Activated T-helper 1 cell treated with anti-CD3 and anti-CD28 coated beads, Interleukin-12 subunit alpha, Interleukin-12 subunit beta, Interleukin-2, Interleukin-4 antibody, amounts not matched to agents 30 ng/mL and 10 ng/mL and 1 ng/mL, durations not matched to agents 14 hours and 24 hours and 36 hours (primary cell): ENCODE measurements around the gene ASPSCR1. TPM values are rescaled to one million over a fixed set of nuclear protein-coding genes. Genes with fewer than 3 reads are reported as not detected.

ENCODE experiments used
- DNase-seq: peaks from one replicate; pipeline ENCODE4 v3.0.0; 2021; ENCODE audit warnings: low spot score
- H3K27ac Mint-ChIP-seq: one replicate; pipeline ENCODE4 v1.8.0; 2021; ENCODE audit warnings: mild to moderate bottlenecking, mixed read lengths
- H3K27me3 Mint-ChIP-seq: one replicate; pipeline ENCODE4 v1.8.0; 2022; ENCODE audit warnings: mild to moderate bottlenecking, moderate library complexity, mixed read lengths; ENCODE audit not compliant: insufficient read depth
- H3K36me3 Mint-ChIP-seq: one replicate; pipeline ENCODE4 v1.8.0; 2021; ENCODE audit warnings: low read depth, mixed read lengths
- H3K4me1 Mint-ChIP-seq: one replicate; pipeline ENCODE4 v1.8.0; 2021; ENCODE audit warnings: low read depth, mixed read lengths
- H3K4me3 Mint-ChIP-seq: one replicate; pipeline ENCODE4 v1.8.0; 2021; ENCODE audit warnings: mild to moderate bottlenecking, moderate library complexity, mixed read lengths
- H3K9me3 Mint-ChIP-seq: one replicate; pipeline ENCODE4 v1.8.0; 2021; ENCODE audit warnings: mixed read lengths
- intact Hi-C: fragments of 100-400 bp; cut with micrococcal nuclease; formaldehyde crosslinking; loops from one replicate; pipeline ENCODE4 v1.15.1; 2024
- total RNA-seq: library from RNA; stranded (reverse); gene quantifications from 2 replicates; pipeline ENCODE4 v1.2.3, GENCODE V29; 2022

ASPSCR1 gene, protein sequence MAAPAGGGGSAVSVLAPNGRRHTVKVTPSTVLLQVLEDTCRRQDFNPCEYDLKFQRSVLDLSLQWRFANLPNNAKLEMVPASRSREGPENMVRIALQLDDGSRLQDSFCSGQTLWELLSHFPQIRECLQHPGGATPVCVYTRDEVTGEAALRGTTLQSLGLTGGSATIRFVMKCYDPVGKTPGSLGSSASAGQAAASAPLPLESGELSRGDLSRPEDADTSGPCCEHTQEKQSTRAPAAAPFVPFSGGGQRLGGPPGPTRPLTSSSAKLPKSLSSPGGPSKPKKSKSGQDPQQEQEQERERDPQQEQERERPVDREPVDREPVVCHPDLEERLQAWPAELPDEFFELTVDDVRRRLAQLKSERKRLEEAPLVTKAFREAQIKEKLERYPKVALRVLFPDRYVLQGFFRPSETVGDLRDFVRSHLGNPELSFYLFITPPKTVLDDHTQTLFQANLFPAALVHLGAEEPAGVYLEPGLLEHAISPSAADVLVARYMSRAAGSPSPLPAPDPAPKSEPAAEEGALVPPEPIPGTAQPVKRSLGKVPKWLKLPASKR
- total RNA-seq, result 32.2 and 33.8 TPM in 2 replicates

DNA sequence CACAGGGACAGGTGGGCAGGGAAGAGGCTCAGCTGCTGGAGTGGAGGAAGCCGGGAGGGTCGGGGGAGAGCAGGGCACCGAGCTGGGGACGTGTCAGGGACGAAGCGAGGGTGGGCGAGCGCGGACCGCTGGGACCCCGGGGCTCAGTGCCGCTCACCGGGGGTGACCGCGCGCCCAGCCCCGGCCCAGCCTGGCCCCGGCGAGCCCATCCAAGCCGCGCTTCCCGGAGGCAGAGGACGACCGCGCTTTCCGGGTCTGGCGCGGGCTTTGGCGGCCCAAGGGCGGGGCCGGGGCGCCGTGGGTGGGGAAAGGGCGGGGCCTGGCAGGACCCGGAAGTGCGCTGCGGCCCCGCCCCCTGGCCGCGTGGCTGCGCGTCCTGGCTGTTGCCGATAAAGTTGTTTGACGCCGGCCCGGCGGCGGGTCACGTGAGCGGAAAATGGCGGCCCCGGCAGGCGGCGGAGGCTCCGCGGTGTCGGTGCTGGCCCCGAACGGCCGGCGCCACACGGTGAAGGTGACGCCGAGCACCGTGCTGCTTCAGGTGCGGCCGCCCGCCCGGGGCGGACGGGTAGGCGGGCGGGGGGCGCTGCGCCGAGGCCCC is at the start of gene ASPSCR1:
ASPSCR1 (plus strand) TSS at position 419 of the 598 bp plus-strand sequence; CDS start at position 437, 18 bp downstream.
- H3K36me3 Mint-ChIP-seq, result peaks cover 7% of the 10 kb centered on the region
- peaks cover 32% of the 10 kb centered on the region for H3K4me1 Mint-ChIP-seq
- peaks cover 9% of the 10 kb centered on the region for H3K27me3 Mint-ChIP-seq
- DNase-seq, result peak; percentile 86
- peak within 1 kb of the TSS; percentile 97 for H3K4me3 Mint-ChIP-seq
- no peaks in the 10 kb centered on the region for H3K9me3 Mint-ChIP-seq
- H3K27ac Mint-ChIP-seq, result peak within 1 kb of the TSS; percentile 99
- intact Hi-C loops, result loop anchor here (1.0 to 5.0 kb wide), 5 partner anchors 9 to 105 kb away; partner anchors contain the start of genes ARHGDIA, LRRC45, MAFG and RAC3

DNA sequence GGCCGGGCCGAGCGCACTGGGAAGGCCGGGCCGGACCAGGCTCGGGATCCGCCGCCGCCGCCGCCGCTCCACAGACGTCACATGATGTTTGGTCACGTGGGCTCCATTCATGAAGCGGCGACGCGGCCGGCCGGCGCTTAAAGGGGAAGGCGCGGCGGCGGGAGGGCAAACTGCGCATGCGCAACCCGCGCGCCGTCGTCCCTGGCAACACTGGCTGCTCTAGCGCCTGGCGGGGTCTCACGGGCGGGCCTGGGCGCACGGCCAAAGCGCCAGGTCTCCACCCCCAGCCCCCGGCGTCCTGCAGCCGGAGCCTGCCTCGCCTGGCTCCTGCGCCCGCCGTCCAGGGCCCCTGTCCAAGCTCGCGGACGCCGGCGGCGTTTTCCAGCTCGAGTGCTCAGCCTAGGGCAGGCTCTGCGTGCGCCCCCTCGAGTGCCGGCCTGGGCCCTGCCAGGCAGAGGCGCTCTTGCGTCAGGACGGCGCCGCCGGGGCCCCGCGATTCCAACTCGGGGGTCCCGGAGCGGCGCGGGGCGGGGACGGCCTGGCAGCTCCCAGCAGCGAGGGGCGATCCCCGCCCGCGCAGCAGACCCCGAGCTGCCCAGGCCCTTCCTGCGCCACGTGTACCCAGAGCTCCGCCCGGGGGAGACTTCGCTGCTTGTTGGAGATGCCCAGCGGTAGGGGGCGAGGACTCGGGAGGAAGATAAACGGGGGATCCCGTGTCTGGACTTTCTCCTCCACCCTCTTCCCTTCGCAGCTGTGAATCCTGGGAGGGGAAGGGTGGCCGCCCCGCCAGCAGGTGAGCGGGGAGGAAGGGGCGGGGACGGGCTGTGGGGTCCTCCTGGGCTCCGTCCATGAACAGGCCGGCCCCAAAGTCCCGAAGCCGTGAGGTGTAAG is 49.5 kb upstream of the ASPSCR1 start, which contains the start of gene MAFG:
MAFG (minus strand) TSS at position 83 of the 891 bp plus-strand sequence. CDS start 4,550 bp downstream, outside the sequence.
- Mint-ChIP-seq H3K9me3 (no peaks in the 10 kb centered on the region), H3K4me3 (peak within 1 kb of the TSS; percentile 89), H3K4me1 (peaks cover 15% of the 10 kb centered on the region), H3K27me3 (peaks cover 2% of the 10 kb centered on the region), H3K27ac (peak within 1 kb of the TSS; percentile 79), H3K36me3 (peaks cover 1% of the 10 kb centered on the region)
- intact Hi-C loops, result loop anchor here (1.0 to 2.0 kb wide), 6 partner anchors 9 to 168 kb away; partner anchors contain the start of genes ARHGDIA, ASPSCR1, CENPX and LRRC45
- peak; percentile 88 for DNase-seq

DNA sequence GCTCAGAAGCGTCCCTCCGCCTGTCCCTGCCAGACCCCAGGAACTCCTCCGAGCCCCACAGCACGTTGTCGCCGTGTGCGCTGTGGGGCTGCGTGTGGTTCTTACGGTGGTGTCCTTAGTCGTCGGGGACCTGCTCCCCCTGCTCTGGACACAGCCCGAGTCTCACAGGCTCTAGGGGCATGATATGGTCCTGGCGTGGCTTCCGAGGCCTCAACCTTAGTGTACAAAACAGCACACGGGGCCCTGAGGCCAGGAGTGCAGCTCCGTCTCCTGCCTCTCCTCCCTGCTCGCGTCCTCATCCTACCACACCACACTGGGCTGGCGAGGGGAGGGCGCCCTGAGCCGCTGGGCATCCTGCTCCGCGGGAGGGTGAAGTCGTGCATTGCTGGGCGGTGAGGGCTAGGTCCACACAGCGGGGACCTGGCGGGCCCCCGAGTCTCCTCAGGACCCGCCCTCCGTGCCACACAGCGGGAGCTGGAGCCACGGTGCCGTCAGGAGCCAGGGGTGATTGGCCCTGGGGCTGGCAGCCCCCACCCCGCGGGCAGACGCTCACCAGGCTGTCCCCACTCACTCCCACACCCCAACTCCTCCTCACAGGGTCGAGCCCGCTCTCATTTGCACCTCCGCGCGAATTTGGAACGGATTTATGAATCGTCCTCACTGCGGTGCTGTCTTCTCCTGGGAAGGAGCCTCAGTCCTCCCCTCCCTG is 48.7 kb upstream of the ASPSCR1 start:
- no peak overlapping the region for H3K27ac Mint-ChIP-seq
- DNase-seq, result no peak
- H3K4me1 Mint-ChIP-seq, result peaks cover 15% of the 10 kb centered on the region
- intact Hi-C loops, result loop anchor here (1.0 kb wide), 1 partner anchor 168 kb away; no protein-coding TSS in a partner anchor
- H3K4me3 Mint-ChIP-seq, result peak overlapping the region; percentile 72
- peaks cover 7% of the 10 kb centered on the region for H3K36me3 Mint-ChIP-seq
- H3K27me3 Mint-ChIP-seq, result peaks cover 2% of the 10 kb centered on the region
- no peaks in the 10 kb centered on the region for H3K9me3 Mint-ChIP-seq

DNA sequence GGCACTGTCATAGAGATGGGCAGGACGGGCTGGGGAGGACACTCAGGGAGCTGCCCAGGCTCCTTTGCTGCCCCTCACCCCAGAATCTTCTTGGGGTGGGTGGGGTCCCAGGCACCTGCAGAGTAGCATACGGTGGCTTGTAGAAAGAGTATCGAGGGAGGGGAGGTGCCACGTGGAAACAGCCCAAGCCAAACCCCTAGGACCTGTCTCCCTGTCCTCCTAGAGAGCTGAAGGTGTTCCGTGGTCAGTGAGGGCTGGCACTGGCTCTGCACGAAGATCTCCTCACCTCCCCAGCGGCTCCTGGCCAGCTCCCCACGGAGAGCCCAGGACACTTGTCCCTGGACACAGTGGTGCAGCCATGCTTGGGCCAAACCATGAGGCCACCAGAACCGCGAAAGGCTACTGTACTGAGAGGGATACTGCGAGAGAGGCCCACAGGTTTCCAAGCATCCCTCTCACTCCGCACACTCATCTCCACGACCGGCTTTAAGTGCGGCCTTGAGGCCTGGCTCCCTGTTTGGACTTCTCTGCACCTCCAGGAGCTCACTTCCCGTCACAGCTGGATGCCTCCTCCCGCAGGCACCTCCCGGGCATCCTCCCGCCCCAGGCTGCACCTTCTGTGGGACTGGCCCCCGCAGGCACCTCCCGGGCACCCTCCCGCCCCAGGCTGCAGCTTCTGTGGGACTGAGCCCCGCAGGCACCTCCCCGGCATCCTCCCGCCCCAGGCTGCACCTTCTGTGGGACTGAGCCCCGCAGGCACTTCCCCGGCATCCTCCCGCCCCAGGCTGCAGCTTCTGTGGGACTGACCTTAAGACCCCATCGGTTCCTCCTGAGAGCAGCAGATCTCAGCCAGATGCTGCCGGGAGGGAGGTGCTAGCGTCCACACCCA is 47.9 kb upstream of the ASPSCR1 start:
- DNase-seq, result no peak
- Mint-ChIP-seq H3K4me1 (peaks cover 10% of the 10 kb centered on the region), H3K27ac (no peak overlapping the region), H3K4me3 (peak overlapping the region; percentile 72), H3K36me3 (peaks cover 10% of the 10 kb centered on the region), H3K9me3 (no peaks in the 10 kb centered on the region), H3K27me3 (peaks cover 2% of the 10 kb centered on the region)
- intact Hi-C loops, result no loop called here

DNA sequence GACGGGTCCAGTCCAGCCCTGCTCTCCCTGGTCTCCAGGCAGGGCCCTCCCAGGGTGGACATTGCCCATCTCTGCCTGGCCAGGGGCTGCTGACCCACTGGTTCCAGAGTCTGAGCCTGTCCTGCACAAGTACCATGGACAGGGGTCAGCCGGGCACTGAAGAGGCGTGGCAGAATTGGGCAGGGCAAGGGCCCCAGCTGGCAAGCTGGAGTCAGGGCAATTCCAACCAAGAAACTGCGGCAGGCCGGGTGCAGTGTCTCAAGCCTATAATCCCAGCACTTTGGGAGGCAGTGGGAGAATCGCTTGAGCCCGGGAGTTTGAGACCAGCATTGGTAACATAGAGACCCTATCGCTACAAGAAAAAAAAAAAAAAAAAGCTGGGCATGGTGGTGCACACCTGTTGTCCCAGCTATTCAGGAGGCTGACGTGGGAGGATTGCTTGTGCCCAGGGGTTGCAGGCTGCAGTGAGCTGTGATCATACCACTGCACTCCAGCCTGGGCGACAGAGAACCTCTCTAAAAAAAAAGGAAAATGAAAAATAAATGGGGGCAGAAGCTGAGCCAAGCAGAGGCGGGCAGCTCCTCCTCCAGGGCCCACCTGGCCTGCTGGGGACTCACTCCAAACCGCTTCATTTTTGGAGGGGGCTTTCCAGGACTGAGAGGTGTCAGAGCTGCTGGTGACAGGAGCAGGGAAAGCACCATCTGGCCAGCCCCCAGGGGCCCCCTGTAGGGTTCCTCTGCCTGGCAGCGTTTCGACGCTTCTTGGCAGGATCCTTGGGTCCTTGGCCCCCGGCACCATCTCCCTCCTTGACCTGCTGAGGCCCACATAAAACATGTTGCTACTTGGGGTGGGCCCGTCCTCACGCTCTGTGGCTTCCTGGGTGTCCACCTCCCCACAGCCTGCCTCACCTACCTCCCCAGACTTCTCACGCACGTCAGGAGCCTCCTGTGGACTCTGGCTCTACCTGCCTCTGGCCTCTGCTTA is 47.0 kb upstream of the ASPSCR1 start:
- Mint-ChIP-seq H3K36me3 (peaks cover 10% of the 10 kb centered on the region), H3K4me1 (peaks cover 10% of the 10 kb centered on the region), H3K9me3 (no peaks in the 10 kb centered on the region), H3K27me3 (peaks cover 2% of the 10 kb centered on the region), H3K4me3 (peak overlapping the region; percentile 19), H3K27ac (no peak overlapping the region)
- intact Hi-C loops, result no loop called here
- no peak for DNase-seq

DNA sequence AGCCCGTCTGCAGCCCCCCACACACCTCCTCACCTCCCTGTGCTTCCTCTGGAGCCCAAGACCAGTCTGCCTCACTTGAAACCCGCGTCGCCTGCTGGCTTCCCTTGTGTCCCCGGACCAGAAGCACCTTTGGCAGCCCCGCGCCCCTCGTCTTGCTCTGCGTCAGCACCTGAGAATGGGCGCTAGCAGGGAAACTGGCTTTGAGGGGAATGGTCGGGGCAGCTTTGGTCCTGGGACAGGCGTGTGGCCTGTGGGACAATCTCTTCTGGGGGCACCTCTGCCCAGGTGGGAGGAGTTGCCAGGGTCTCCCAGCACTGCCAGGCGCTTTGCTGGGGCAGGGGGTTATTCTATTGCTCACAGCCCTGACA is 46.3 kb upstream of the ASPSCR1 start:
- H3K27me3 Mint-ChIP-seq, result peaks cover 2% of the 10 kb centered on the region
- H3K4me1 Mint-ChIP-seq, result peaks cover 9% of the 10 kb centered on the region
- H3K36me3 Mint-ChIP-seq, result peaks cover 12% of the 10 kb centered on the region
- intact Hi-C loops, result no loop called here
- no peak overlapping the region for H3K27ac Mint-ChIP-seq
- DNase-seq, result no peak
- no peak overlapping the region for H3K4me3 Mint-ChIP-seq
- no peaks in the 10 kb centered on the region for H3K9me3 Mint-ChIP-seq

DNA sequence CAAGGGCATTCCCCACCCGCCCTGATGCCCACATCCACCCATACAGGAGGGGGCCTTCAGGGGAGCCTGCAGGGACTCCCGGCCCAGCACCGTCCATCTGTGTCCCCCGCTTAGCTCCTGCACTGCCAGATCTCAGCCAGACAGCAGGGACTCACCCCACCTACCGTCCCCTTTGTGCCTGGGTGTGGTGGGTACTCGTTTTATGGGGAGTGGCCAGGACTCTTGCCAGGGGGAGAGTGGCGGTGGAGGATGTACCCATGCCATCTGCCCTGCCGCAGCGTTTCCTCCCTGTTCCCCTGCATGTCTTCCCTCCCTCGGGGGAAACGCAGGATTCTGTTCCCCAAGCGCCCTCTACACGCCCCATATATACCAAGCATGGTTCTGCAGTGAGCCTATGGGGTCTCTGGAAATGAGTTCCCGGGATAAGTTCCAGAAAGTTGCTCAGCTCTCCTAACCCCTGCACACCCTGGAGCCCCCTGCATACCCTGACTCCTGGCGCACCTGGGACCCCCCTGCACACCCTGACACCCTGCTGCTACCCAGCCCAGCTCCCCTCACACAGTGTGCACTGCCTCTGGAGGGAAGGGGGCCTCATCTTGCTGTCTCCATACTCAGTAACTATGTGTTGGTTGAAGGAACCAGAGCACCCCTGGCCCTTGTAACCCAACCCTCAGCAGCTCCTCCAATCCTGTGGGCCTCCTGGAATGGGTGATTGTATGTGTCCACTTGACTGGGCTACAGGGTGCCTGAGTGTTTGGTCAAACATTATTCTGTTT is 45.7 kb upstream of the ASPSCR1 start:
- intact Hi-C loops, result no loop called here
- no peak overlapping the region for H3K4me3 Mint-ChIP-seq
- no peak for DNase-seq
- no peaks in the 10 kb centered on the region for H3K9me3 Mint-ChIP-seq
- H3K27me3 Mint-ChIP-seq, result peaks cover 2% of the 10 kb centered on the region
- peaks cover 12% of the 10 kb centered on the region for H3K36me3 Mint-ChIP-seq
- no peak overlapping the region for H3K27ac Mint-ChIP-seq
- H3K4me1 Mint-ChIP-seq, result peaks cover 5% of the 10 kb centered on the region

DNA sequence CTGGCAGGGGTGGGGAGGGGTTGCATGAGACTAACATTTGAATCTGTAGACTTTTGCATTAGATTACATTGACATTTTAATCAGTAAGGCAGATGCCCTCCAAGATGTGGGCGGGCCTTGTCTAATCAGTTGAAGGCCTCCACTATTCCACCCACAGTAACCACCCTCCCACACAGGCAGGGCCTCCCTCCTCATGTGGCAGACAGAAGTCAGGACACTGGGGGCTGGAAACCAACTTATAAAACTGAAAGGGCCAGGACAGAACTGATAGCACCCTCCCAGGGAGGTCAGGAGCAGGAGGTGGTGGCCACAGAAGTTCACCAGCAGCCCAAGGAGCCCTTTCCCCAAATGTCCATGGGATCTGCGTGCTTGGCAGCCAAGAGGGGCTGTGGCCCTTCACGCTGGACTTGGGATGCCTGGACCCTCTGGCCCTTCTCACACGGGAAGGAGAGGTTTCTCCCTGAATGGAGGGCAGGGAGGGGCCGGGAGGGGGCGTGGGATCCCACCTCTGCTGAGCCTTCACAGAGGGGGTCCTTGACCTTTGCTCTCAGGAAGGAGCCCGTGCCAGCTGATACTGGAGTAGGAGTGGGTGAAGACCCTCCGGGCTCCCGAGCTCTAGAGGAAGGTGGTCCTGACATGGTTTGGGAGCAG is 45.0 kb upstream of the ASPSCR1 start:
- H3K27me3 Mint-ChIP-seq, result peaks cover 2% of the 10 kb centered on the region
- H3K27ac Mint-ChIP-seq, result no peak overlapping the region
- no peak for DNase-seq
- peaks cover 12% of the 10 kb centered on the region for H3K36me3 Mint-ChIP-seq
- H3K9me3 Mint-ChIP-seq, result no peaks in the 10 kb centered on the region
- peaks cover 5% of the 10 kb centered on the region for H3K4me1 Mint-ChIP-seq
- H3K4me3 Mint-ChIP-seq, result no peak overlapping the region
- intact Hi-C loops, result no loop called here

DNA sequence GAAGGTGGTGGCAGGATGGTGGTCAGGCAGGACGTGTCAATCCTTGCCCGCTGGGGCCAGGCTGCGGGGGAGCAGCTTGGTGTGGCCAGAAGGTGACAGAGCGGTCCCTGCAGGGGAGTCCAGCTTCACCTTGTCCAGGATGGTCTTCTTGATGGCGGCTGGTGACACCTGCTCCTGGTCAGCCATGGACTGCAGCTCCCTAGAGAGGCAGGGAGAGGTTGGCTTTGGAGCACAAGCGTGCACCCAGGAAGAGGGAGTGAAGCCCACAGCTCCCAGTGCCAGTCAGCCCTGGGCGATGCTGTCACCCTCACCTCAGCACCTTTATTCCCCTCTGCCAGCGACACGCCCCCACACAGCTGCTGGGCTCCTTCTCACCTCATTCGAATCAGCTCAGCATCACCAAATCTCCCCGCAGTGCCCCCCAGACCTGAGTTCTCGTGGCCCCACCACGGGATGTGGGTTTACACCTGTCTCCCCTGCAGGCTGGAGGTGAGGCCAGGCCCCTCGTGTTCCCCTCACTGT is 44.2 kb upstream of the ASPSCR1 start:
- no peak for DNase-seq
- intact Hi-C loops, result no loop called here

More for the DNA sequence above, 44.2 kb upstream of the ASPSCR1 start:
- Mint-ChIP-seq H3K27me3 (peaks cover 2% of the 10 kb centered on the region), H3K36me3 (peaks cover 12% of the 10 kb centered on the region), H3K4me3 (no peak overlapping the region), H3K9me3 (no peaks in the 10 kb centered on the region), H3K27ac (no peak overlapping the region), H3K4me1 (peaks cover 10% of the 10 kb centered on the region)
